Stomach (tissue), 4 donors: Measurements from ENCODE around the gene PRKG1.

ENCODE experiments used
- EP300 ChIP-seq: sonication (generic); formaldehyde crosslinking; IDR thresholded peaks from one replicate; pipeline ENCODE4 v1.6.1; 2017; ENCODE audit warnings: antibody characterized with exemption
- POLR2AphosphoS5 ChIP-seq, 3 donors: sonication (generic); formaldehyde crosslinking; IDR thresholded peaks; one replicate each; pipeline ENCODE4 v1.6.1; 2016; ENCODE audit warnings: antibody characterized with exemption in 3 of 3
- TF ChIP-seq, protein P1 (sequence below), 7 experiments: fragments of 450-650 bp in 4 of 7; fragments of 200-600 bp in 3 of 7; sonication (generic) in 3 of 7; IDR thresholded peaks; one replicate each; pipeline ENCODE4 v1.5.1; 2016 to 2019; ENCODE audit warnings: antibody characterized with exemption in 7 of 7, control low read depth in 2 of 7, mild to moderate bottlenecking in 1 of 7

DNA sequence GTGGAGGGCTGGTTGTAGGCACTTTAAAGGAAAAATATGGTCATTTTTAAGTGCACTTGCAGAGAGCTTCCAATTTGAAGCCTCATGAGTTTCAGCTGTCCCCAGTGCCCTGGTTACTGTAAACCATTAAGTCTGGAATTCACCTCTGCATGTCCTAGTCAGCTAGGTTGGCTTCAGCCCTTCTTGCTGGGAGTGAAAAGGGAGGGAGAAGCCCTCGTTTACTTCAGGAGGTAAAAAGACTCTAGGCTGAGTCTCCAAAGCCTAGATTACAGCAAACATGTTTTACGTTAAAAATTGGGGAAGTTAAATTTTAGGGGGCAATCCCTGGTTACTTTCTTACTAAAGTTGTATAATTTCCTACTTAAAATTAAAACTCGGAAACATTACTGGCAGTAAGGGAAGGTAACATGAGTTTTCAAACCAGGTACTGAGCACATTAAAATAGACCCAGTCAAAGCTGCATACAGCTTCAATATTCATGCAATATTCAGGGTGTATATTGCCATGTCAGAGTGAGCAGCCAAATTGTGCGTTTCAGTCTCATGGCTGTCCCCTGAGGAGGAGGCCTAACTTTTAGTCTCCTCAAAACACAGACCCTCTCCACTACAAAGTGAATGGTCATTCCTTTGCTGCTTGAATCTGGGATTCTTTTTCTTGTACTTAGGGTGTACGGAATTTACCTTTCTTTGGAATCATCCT lies 156.7 kb downstream of the PRKG1 start:
- TF ChIP-seq EP300, result no peak
- TF ChIP-seq, protein P1, sequence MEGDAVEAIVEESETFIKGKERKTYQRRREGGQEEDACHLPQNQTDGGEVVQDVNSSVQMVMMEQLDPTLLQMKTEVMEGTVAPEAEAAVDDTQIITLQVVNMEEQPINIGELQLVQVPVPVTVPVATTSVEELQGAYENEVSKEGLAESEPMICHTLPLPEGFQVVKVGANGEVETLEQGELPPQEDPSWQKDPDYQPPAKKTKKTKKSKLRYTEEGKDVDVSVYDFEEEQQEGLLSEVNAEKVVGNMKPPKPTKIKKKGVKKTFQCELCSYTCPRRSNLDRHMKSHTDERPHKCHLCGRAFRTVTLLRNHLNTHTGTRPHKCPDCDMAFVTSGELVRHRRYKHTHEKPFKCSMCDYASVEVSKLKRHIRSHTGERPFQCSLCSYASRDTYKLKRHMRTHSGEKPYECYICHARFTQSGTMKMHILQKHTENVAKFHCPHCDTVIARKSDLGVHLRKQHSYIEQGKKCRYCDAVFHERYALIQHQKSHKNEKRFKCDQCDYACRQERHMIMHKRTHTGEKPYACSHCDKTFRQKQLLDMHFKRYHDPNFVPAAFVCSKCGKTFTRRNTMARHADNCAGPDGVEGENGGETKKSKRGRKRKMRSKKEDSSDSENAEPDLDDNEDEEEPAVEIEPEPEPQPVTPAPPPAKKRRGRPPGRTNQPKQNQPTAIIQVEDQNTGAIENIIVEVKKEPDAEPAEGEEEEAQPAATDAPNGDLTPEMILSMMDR (IDR thresholded peaks at IDR 0.05), result no peak
- no peak for TF ChIP-seq POLR2AphosphoS5 (IDR thresholded peaks at IDR 0.05)
